Lung microvascular endothelial cell (primary cell): Measurements from ENCODE around the gene NLRP12. TPM values are rescaled to one million over a fixed set of nuclear protein-coding genes. Genes with fewer than 3 reads are reported as not detected.
"Not testable (repeated sequence)": the region's sequence is repeated elsewhere in the genome, so short reads cannot be mapped to it uniquely, and the experiment has no call there.

ENCODE experiments used
- DNase-seq, 2 donors: peaks; one replicate each; pipeline versions ENCODE4 v3.0.0 to v3.0.0-alpha.2; 2010; ENCODE audit warnings: low read depth in 2 of 2
- total RNA-seq: library from RNA; depleted of rRNA; stranded (reverse); fragments of >200 nt; gene quantifications from 2 replicates; pipeline ENCODE4 v1.2.1, GENCODE V29; 2014

The NLRP12 gene
- total RNA-seq, 1 donor from 2014 or later = 0.40 TPM

DNA sequence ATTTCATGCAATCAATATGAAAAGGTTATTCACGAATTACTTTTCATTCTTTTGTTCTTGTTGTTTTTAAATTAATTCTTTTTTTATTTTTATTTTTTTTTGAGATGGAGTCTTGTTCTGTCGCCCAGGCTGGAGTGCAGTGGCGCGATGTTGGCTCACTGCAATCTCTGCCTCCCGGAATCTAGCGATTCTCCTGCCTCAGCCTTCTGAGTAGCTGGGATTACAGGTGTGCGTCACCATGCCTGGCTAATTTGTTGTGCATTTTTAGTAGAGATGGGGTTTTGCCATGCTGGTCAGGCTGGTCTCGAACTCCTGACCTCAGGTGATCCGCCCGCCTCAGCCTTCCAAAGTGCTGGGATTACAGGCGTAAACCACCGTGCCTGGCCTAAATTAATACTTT, 16.1 kb upstream of the NLRP12 start:
- DNase-seq = not testable (repeated sequence)

DNA sequence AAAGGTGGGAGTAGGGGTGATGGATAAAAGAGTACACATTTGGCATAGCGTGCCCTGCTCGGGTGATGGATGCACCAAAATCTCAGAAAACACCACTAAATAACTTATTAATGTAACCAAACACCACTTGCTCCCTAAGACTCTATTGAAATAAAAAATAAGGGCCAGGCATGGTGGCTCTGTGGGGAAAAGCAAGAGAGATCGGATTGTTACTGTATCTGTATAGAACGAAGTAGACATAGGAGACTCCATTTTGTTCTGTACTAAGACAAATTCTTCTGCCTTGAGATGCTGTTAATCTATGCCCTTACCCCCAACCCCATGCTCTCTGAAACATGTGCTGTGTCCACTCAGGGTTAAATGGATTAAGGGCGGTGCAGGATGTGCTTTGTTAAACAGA, 14.3 kb upstream of the NLRP12 start:
- DNase-seq = not testable (repeated sequence)

DNA sequence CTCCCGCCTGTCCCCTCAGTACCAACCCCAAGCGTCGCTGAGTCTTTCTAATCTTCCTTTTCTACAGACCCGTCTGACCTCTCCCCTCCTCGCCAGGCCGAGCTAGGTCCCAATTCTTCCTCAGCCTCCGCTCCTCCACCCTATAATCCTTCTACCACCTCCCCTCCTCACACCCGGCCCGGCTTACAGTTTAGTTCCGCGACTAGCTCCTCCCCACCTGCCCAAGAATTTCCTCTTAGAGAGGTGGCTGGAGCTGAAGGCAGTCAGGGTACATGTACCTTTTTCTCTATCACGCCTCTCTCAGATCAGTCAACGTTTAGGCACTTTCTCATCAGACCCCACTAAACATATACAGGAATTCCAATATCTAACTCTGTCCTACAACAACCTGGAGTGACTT, 8.7 kb upstream of the NLRP12 start:
- not testable (repeated sequence) for DNase-seq

DNA sequence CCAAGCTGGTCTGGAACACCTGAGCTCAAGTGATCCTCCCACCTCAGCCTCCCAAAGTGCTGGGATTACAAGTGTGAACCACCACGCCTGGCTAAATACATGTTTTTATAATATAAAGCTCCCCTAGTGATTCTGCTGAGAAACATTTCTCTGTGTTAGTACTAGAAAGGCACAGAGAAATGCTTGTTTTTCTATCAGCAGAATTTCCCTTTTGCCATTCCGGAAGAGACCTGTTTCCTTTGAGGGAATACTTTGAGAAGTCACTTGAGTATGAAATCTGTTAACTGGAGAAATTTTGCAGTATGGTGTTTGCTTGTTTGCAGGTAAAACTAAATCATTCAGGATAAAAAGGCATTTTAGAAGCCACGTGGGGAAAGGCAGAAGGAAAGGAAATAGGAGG, 4.4 kb upstream of the NLRP12 start:
- DNase-seq = peak; percentile 24 to 40

DNA sequence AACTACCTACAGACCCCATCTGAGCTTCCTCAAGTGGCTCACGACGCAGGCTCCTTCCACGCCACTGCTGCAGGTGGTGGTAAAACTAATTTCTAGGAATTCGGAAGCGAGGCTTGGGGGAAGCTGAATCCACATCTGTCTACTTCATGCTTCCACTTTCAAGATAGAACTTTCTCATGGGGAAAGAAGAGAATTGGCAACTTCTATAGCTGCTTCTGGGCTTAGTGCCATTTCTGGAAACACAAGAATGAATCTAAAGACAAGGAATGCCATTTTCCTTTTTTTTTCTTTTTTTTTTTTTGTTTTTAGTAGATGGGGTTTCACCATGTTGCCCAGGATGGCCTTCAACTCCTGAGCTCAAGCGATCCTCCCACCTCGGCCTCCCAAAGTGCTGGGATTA, 2.8 kb upstream of the NLRP12 start:
- no peak for DNase-seq

DNA sequence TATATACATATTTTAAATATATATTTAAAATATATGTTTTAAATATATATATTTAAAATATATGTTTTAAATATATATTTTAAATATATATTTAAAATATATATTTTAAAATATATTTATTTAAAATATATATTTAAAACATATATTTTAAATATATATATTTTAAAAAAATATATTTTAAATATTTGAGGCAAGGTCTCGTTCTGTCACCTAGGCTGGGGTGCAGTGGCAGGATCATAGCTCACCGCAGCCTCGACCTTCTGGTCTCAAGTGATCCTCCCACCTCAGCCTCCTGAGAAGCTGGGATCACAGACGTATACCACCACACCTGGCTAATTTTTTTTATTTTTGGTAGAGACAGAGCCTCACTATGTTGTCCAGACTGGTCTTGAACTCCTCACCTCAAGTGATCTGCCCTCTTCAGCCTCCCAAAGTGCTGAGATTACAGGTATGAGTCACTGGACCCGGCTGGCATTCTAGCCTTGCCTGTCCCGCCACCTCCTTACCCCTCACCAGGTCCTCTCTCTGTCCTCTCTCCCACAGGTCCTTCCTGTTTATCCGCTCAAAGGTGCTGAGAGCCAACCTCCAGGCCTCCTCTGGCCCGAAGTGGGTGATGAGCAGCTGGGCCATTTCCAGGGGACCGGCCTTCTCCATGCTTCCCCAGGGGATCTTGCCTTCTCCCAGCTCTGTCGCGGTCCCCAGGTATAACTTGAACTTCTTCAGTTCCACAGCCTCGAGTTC, 564 bp downstream of the NLRP12 start:
- DNase-seq = no peak

DNA sequence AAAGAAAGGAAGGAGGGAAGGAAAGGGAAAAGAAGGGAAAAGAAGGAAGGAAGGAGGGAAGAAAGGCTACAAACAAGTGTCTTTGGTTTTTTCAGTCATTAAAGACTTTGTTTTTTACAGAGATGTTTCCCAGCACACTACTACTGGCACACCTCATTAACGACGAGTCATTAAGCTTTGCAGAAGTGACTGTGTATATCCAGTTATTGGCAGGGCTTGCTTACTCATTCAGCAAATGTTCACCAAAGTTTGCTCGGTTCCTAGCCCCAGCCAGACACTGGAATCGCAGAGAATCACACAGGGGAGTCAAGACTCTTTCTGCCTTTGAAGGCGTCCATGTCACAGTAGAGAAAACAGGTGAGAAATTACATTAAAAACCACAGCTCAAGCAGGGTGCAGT, 4.3 kb downstream of the NLRP12 start:
- no peak for DNase-seq

DNA sequence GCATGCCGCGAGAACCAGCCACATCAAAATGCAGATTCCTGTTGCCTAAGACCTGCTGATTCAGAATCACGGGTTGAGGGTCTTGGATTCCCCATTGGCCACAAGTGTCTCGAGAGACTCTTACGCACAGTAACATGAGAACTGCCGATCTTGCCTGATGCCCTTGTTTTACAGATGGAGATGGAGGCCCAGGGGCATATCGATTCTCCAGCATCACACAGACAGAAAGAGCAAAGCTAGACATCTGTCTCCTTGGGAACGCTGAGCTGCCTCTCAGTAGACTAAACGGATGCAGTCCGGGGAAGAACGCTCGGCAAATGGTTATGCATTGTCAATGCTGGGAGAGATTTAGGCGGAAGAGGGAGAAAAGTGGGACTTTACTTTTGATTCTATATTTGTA, 5.4 kb downstream of the NLRP12 start:
- DNase-seq = no peak

DNA sequence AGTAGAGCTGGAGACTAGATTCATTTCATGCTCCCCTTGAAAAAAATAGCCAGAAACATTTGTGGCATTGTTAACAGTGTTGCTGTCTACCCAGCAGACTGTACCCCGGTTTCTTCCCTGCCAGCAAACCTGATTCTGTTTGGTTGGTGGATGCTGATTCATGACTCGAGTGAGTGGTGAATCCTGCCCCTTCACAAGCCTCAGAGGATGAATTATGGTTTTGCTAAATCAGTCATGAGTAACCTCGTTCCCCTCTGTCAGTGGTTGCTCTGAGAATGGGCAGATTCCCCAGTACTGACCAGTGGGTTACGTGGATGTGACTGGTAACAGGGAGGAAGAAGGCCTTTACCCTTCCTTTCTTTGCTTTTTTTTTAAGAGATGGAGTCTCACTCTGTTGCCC, 10.1 kb downstream of the NLRP12 start:
- DNase-seq = no peak

DNA sequence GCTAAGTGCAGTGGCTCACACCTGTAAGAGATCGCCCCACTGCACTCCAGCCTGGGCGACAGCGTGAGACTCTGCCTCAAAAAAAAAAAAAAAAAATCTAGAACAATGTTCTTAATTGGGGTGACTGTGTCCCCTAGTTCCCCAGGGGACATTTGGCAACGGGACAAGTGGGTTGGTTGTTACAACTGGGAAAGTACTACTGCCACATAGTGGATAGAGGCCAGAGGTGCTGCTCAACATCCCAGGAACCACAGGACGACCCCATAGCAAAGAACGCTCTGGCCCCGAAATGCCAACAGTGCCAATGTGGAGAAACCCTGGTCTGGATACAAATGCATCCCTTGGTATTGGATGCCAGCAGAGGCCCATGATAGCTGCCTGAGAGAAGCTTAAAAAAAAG, 11.8 kb downstream of the NLRP12 start:
- DNase-seq = peak in 1 of 2 donors; percentile 20

DNA sequence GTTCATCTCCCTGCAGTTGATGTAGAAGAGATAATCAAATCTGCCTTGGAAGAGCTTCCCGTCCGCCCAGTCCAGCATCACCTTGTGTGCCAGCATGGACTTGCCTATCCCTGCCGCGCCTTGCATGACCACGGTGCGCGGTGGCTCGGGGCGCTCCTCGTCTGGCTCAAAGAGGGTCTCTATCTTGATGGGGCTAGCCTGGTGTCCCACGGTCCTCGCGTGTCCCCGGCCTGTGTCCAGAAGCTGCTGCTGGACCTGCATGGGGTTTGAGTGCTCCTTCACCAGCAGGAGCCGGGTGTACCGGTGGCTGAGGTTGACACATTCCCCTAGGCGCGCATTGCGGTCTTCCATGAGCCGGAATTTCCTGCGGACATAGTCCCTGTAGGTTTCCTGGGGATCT, 13.2 kb downstream of the NLRP12 start:
- DNase-seq = no peak

DNA sequence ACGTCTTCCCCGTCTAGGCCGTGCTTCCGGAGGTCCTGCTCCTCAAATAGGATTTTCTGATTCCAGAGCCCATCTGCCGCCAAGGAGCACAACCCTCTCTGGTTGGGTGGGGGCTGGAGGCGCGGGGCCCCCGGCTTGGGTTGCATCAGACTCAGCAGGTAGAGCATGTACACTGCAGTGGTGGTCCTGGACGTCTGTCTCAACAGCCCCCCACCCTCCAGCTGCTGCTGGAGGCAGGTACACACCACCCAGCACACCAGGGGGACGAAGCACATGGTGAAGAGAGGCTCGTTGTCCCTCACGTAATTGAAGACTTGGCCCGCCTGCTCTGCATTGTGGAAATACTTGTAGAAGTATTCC, 13.9 kb downstream of the NLRP12 start:
- DNase-seq = no peak

DNA sequence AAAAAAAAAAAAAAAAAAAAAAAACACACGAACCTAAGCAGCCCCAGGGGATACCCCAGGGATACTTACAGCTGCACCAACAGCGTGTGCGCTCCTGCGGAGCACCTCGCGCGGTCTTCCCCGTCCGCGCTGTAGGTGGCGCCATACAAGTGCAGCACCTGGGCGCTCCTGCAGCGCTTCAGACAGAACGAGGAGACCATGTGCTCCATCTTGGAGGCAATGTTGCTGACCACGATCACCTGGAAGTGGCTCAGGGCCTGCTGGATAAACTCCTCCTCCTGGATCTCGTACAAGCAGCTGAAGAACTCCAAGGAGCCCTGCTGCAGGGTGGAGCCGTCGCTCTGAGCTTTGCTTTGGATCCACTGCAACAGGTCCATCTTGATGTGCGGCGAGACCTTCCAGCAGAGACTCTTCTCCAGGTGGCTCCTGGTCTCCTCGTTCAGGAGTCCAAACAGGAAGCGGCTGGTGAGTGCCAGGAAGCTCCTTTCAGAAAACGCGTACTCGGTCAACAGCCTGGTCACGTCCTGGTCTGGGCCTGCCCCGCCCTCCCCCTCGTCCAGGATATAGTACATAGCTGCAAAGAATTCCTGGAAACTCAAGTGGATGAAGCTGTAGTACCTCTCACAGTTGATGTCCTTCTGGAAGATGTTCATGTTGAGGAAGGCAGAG, 14.5 kb downstream of the NLRP12 start:
- peak; percentile 51 to 78 for DNase-seq

DNA sequence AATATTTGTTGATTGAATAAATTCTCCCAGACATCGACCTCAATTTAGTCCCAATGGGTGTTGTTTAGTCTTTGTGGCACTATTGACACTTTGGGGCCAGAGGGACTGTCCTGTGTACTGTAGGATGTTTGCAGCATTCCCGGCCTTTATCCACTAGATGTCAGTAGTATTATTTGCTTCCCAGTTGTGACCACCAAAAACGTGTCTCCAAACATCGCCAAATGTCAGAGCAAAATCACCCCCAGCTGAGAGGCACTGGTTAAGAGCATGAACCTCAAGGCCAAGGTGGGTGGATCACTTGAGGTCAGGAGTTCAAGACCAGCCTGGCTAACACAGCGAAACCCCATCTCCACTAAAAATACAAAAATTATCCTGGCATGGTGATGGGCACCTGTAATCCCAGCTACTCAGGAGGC, 15.4 kb downstream of the NLRP12 start:
- peak; percentile 68 to 79 for DNase-seq

DNA sequence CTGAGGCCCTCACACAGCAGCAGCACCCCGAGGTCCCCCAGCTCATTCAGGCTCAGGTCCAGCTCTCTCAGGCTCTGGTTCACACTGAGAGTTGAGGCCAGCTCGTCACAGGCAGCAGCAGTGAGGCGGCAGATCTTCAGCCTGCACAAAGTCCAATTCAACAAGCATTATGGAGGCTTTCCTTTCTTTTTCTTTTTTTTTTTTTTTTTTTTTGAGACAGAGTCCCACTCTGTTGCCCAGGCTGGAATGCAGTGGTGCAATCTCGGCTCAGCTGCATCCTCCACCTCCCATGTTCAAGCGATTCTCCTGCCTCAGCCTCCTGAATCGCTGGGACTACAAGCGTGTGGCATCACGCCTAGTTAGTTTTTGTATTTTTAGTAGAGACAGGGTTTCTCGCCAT, 22.9 kb downstream of the NLRP12 start:
- no peak for DNase-seq

DNA sequence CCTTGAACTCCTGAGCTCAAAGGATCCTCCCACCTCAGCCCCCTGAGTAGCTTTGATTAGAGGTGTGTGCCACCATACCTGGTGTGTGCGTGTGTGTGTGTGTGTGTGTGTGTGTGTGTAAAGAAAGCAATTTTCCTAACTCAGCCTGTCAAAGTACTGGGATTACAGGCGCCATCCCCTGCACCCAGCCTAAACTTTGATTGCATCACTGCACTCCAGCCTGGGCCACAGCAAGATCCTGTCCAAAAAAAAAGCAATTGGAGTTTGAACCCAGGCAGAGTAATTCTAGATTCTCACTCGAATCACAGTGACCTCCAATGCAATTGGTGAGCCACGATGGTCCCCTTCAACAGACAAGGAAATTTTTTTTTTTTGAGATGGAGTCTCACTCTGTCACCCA, 29.1 kb downstream of the NLRP12 start:
- DNase-seq = no peak

DNA sequence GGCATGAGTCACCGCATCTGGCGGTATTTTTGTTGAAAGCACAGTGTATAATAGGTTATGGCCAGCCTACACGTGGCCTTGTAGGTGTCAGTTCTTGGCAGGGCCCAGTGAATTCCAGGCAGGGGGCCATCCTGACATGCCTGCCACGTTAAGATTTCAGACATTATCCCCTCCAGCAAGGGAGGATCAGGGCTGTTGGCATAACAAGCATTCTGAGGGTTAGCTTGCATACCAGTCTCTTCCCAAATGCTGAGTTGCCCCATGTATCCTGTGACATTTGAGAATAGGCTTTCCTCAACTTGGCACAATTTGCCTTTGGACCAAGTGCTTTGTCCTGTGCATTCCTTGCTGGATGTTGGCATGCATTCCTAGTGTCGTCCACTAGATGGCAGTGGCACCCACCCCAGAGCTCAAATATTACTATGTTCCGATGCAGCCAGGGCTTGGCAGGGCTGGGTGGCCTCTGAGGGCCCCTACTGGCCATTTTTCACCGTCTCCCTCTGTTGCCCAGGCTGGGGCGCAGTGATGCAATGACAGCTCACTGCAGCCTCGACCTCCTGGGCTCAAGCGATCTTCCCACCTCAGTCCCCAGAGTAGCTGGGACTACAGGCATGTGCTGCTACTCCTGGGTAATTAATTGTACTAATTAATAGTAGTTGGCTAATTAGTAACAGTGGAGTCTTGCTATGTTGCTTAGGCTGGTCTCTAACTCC, 31.2 kb downstream of the NLRP12 start:
- DNase-seq = peak; percentile 87 to 92

DNA sequence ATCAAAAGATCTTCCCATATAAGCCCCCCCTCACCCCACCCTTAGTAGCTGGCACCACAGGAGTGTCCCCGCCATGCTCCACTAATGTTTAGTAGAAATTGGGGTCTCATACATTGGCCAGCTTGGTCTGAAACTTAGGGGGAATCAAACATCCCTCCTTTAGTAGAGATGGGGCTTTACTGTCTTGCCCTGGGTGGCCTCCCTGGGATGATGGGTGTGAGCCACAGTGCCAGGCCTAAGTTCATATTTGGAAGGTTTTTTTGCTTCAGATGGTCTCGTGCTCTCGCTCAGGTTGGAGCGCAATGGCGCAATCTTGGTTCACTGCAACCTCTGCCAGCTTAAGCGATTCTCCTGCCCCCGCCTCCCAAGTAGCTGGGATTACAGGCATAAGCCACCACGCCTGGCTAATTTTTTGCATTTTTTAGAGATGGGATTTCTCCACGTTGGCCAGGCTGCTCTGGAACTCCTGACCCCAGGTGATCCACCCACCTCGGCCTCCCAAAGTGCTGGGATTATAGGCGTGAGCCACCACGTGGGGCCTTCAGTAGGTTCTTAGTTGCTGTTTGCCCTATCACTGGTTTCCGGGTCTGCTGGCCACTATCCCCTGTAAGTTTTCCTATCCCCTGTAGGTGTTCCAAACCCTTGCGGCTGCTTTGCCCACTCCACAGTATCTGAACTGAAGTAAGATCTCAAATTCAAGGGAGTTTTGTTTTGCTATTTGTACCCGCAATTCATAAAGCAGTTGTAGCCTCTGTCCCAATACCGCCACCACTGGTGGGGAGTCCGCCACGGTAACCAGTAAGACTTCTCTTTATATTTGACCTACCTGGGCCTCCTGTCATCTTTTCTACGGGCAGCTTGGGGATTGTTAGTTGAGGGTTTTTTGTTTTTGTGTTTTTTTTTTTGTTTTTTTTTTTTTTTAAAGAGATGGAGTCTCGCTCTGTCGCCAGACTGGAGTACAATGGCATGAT, 34.1 kb downstream of the NLRP12 start:
- DNase-seq = no peak

DNA sequence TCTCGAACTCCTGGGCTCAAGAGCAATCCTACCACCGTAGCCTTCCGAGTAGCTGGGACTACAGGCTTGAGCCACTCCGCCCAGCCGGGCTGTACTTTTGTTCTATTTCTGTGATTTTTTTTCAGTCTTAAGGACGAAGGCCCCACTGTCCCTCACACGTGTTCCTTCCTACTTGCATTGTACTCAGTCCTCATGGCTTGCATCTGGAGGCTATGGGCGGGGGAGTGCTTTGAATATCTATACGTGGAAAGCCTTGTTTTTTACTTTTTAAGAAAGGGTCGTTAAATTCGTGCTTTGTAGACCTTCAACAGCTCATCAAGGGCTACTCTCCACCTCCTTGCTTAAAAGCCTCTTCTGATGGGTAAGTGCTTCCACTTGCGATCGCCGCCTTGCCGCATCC, 36.8 kb downstream of the NLRP12 start:
- DNase-seq = no peak

DNA sequence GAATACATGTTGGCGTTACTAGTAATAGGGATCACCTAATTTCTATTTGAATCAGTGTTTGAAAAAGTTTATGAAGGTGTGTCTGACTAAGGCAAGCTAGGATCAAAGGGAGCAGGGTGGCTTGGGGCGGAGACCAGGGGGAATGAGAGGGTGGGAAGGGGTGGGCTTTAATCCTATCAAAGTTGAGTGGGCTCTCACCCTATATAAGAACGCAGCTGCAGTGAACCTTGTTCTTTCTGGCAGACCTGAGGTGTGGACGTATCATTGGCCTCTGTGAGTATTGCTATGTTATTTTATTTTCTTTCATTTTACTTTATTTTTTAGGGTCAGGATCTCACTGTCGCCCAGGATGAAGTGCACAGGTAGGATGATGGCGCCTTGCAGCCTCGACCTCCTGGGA, 37.4 kb downstream of the NLRP12 start:
- DNase-seq = no peak

DNA sequence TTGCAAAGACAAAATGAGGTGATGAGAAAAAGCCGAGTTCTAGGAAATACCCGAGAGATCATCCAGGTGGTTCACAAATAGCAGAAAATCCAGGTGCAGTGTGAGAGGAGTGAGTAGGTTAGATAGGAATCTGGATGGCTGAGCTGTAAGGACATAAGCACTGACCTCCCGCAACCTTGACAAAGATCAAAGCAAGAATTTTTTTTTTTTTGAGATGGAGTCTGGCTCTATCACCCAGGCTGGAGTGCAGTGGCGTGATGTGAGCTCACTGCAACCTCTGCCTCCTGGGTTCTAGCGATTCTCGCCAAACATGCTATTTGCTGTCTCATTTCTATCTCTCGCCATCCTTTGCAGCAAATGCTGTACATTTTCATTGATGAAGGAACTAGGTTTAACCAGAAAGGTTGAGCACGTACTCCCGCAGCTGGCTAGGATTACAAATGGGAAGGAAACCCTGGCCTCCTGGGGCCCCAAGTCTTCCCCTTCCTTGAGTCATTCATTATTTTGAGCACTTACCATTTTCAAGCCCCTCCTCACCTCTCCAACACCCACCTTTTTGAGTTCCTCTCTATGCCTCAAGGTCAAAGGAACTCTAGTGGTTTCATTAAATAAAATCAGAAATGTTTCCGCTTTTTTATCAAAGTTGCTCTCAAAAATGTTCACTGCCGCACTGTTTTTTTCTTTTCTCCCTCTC, 38.8 kb downstream of the NLRP12 start:
- DNase-seq = no peak
